HepG2 (cell line): ENCODE data around the gene LRRC3. TPM values are rescaled to one million over a fixed set of nuclear protein-coding genes. Genes with fewer than 3 reads are reported as not detected.

ENCODE experiments used
- CREB1 ChIP-seq, 2 experiments: fragments of 450-650 bp in 1 of 2; IDR thresholded peaks; 2 replicates each; pipeline ENCODE4 v1.6.1; 2016 to 2017; ENCODE audit warnings: control low read depth in 1 of 2, mild to moderate bottlenecking in 1 of 2, missing compliant biosample characterization in 1 of 2, missing genetic modification characterization in 1 of 2
- DMAP1 ChIP-seq: IDR thresholded peaks from 2 replicates; pipeline ENCODE4 v1.6.1; 2016
- HNF1B ChIP-seq: sonication (generic); formaldehyde crosslinking; IDR thresholded peaks from 2 replicates; pipeline ENCODE4 v1.5.1; 2020; ENCODE audit warnings: mild to moderate bottlenecking, moderate library complexity, missing genetic modification reagents
- IRF2 ChIP-seq: IDR thresholded peaks from 2 replicates; pipeline ENCODE4 v1.6.1; 2018; ENCODE audit warnings: missing genetic modification reagents, missing compliant biosample characterization
- JARID2 ChIP-seq: sonication (generic); formaldehyde crosslinking; IDR thresholded peaks from 2 replicates; pipeline ENCODE4 v1.8.1; 2023; ENCODE audit warnings: missing genetic modification reagents, inconsistent platforms; ENCODE audit not compliant: insufficient replicate concordance
- PREB ChIP-seq: sonication (generic); formaldehyde crosslinking; IDR thresholded peaks from 2 replicates; pipeline ENCODE4 v1.4.0; 2020; ENCODE audit warnings: missing genetic modification reagents
- PTBP1 ChIP-seq: fragments of 200-400 bp; formaldehyde crosslinking; IDR thresholded peaks from 2 replicates; pipeline ENCODE4 v1.6.1; 2018; ENCODE audit warnings: low read length, low read depth; ENCODE audit not compliant: poor library complexity, severe bottlenecking
- RBM39 ChIP-seq: fragments of 200-400 bp; formaldehyde crosslinking; IDR thresholded peaks from one replicate; pipeline ENCODE4 v1.6.1; 2018; ENCODE audit warnings: antibody characterized with exemption, mild to moderate bottlenecking, low read depth, low read length; ENCODE audit not compliant: poor library complexity, severe bottlenecking
- REST ChIP-seq, 2 experiments: IDR thresholded peaks; 2 replicates each; pipeline ENCODE4 v1.6.1; 2011 to 2012; ENCODE audit warnings: low read length in 2 of 2, borderline replicate concordance in 1 of 2, low read depth in 1 of 2, mild to moderate bottlenecking in 1 of 2, moderate library complexity in 1 of 2
- TSC22D2 ChIP-seq: sonication (generic); formaldehyde crosslinking; IDR thresholded peaks from 2 replicates; pipeline ENCODE4 v1.5.1; 2020; ENCODE audit warnings: missing genetic modification reagents, mild to moderate bottlenecking, borderline replicate concordance
- YEATS4 ChIP-seq: sonication (generic); formaldehyde crosslinking; IDR thresholded peaks from 2 replicates; pipeline ENCODE4 v1.4.0; 2020; ENCODE audit warnings: missing genetic modification reagents, borderline replicate concordance
- ZNF124 ChIP-seq: sonication (generic); formaldehyde crosslinking; IDR thresholded peaks from 2 replicates; pipeline ENCODE4 v1.4.0; 2020; ENCODE audit warnings: missing genetic modification reagents
- ZNF275 ChIP-seq: sonication (generic); formaldehyde crosslinking; IDR thresholded peaks from 2 replicates; pipeline ENCODE4 v1.8.0; 2022; ENCODE audit warnings: missing genetic modification reagents, mild to moderate bottlenecking, inconsistent platforms, borderline replicate concordance
- ZNF362 ChIP-seq: sonication (generic); formaldehyde crosslinking; IDR thresholded peaks from 2 replicates; pipeline ENCODE4 v1.4.0; 2020; ENCODE audit warnings: missing genetic modification reagents, mild to moderate bottlenecking, borderline replicate concordance
- ZNF776 ChIP-seq: sonication (generic); formaldehyde crosslinking; IDR thresholded peaks from 2 replicates; pipeline ENCODE4 v1.4.0; 2020; ENCODE audit warnings: mild to moderate bottlenecking, missing genetic modification reagents
- ZNF879 ChIP-seq: sonication (generic); formaldehyde crosslinking; IDR thresholded peaks from 2 replicates; pipeline ENCODE4 v1.8.1; 2023; ENCODE audit warnings: missing genetic modification reagents
- ZSCAN9 ChIP-seq: IDR thresholded peaks from 2 replicates; pipeline ENCODE4 v1.6.1; 2016; ENCODE audit warnings: borderline replicate concordance
- polyA plus RNA-seq, 8 experiments: library from polyadenylated mRNA; depleted of rRNA in 3 of 8; stranded (reverse) in 7 of 8; unstranded in 1 of 8; fragments of >200 nt; fragmentation: Illumina TruSeq in 4 of 8; extraction: Trizol in 4 of 8; gene quantifications; 2 replicates each; pipeline versions ENCODE4 v1.2.1 to v1.2.3, GENCODE V29; 2011 to 2016; ENCODE audit warnings: low read depth in 4 of 8, missing spikeins in 1 of 8, mixed read lengths in 1 of 8; ENCODE audit not compliant: insufficient read depth in 1 of 8
- total RNA-seq, 5 experiments: library from RNA; depleted of rRNA; stranded (reverse); fragments of >200 nt; fragmentation: Illumina TruSeq; extraction: Trizol; gene quantifications; 2 replicates each; pipeline ENCODE4 v1.2.3, GENCODE V29; 2016; ENCODE audit warnings: low read depth in 1 of 5

The LRRC3 gene
- total and polyA plus RNA-seq, 2 of the 13 experiments (the other 11 are each of a cell fraction or from before 2014, with no cell fraction given) = 4.8 to 16.5 TPM

- TF ChIP-seq ZNF362 (no peak), ZSCAN9 (CRISPR knock-in tag) (no peak), DMAP1 (CRISPR knock-in tag) (no peak), IRF2 (CRISPR knock-in tag) (no peak; the same call in none of the 2 replicates), HNF1B (CRISPR knock-in tag) (peak; percentile 22; the same call in 1 of the 2 replicates), PTBP1 (no peak), RBM39 (no peak), PREB (no peak), ZNF776 (CRISPR knock-in tag) (no peak), YEATS4 (CRISPR knock-in tag) (0 out of 2 replicates have a peak, but pooled peaks have one; percentile 34), JARID2 (CRISPR knock-in tag) (no peak), REST (IDR thresholded peaks at IDR 0.05; ENCODE audit: borderline replicate concordance in 1 of 2, low read depth in 1 of 2, low read length in 2 of 2) (no peak), CREB1 (IDR thresholded peaks at IDR 0.05) (no peak), CREB1 (CRISPR knock-in tag; IDR thresholded peaks at IDR 0.05) (no peak), ZNF124 (CRISPR knock-in tag) (no peak), ZNF275 (CRISPR knock-in tag) (no peak), TSC22D2 (CRISPR knock-in tag) (no peak; the same call in 1 of the 2 replicates), ZNF879 (CRISPR knock-in tag) (peak; percentile 30; the same call in 1 of the 2 replicates)
These were observed 51.3 kb downstream of the LRRC3 start (continued) for GRCh38 chr21:44506279-44507255.
